IPS-18c (cell line): ENCODE measurements around the gene TLCD3A.

ENCODE experiments used
- H3K4me3 ChIP-seq: 2 replicates; pipeline ENCODE4 v1.7.0; 2013; ENCODE audit warnings: low read depth, mild to moderate bottlenecking, low read length, moderate library complexity; ENCODE audit not compliant: insufficient read depth
- H3K9me3 ChIP-seq: one replicate; pipeline ENCODE4 v1.6.1; 2013; ENCODE audit warnings: mild to moderate bottlenecking, low read length, moderate library complexity; ENCODE audit not compliant: control insufficient read depth, insufficient read depth

Gene TLCD3A

DNA sequence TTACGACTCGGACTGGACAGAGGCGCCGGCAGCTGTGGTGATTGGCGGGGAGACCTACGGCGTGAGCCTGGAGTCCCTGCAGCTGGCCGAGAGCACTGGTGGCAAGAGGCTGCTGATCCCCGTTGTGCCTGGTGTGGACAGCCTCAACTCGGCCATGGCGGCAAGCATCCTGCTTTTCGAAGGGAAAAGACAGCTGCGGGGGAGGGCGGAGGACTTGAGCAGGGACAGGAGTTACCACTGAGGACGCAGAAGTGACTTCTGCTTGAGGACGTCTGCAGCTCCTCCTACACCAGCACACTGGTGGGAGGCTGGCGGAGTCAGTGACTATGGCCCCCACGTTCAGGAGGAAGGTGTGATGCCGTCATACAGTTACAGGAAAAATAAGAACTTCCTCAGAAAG, 59.4 kb downstream of the TLCD3A start:
- Histone ChIP-seq H3K9me3 (no peaks in the 10 kb centered on the region), H3K4me3 (no peak overlapping the region)

DNA sequence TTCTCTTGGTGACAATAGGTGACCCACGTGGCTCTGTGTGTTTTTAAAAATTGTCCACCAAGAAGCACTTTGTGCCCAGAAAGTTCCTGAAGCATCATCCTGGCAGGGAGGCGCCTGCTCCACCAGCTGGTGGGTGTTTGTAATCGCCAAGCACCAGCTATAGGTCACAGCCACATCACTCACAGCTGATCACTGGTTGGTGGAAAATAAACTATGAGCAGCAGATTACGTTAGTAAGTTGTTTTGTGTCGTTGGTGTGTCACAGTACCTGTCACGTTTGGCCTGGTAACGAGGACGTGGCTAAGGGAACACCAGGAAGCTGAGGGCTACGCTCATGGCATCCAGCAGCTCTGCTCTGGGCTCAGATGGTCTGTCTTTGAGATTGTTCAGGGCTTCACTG, 59.9 kb downstream of the TLCD3A start:
- Histone ChIP-seq H3K9me3 (no peaks in the 10 kb centered on the region), H3K4me3 (no peak overlapping the region)
